ENCODE data around the gene SHISA6.

DNA sequence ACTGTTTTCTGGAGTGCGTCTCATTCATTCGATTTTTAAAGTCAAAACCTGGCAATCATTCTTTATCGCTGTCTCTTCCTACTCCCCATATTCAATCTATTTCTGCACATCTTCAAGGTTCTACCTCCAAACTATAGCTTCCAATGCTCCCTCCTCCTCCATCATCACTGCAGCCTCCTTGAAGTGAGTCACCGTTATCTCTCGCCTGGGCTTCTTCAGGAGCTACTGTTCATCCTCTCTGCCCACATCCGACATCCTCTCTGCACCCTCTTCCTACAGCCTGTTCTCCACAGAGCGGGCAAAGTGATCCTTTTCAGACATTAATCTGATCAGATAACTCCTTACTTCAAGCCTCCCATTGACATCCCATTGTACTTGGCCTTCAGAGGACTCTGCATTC lies 213.1 kb downstream of the SHISA6 start:
- TF ChIP-seq, protein P1, sequence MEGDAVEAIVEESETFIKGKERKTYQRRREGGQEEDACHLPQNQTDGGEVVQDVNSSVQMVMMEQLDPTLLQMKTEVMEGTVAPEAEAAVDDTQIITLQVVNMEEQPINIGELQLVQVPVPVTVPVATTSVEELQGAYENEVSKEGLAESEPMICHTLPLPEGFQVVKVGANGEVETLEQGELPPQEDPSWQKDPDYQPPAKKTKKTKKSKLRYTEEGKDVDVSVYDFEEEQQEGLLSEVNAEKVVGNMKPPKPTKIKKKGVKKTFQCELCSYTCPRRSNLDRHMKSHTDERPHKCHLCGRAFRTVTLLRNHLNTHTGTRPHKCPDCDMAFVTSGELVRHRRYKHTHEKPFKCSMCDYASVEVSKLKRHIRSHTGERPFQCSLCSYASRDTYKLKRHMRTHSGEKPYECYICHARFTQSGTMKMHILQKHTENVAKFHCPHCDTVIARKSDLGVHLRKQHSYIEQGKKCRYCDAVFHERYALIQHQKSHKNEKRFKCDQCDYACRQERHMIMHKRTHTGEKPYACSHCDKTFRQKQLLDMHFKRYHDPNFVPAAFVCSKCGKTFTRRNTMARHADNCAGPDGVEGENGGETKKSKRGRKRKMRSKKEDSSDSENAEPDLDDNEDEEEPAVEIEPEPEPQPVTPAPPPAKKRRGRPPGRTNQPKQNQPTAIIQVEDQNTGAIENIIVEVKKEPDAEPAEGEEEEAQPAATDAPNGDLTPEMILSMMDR (IDR thresholded peaks at IDR 0.05; ENCODE audit: insufficient read depth, low read depth, low read length): no peak
- TF ChIP-seq EZH2 (IDR thresholded peaks at IDR 0.05; ENCODE audit: insufficient read depth, low read length): no peak

Measured in astrocyte (in vitro differentiated cells and primary cell).